SK-N-SH (cell line): ENCODE measurements around the gene NCAPD3.
"Not testable (repeated sequence)": the region's sequence is repeated elsewhere in the genome, so short reads cannot be mapped to it uniquely, and the experiment has no call there.

ENCODE experiments used
- CTCF ChIP-seq: fragments of 200-600 bp; sonication (generic); IDR thresholded peaks from 2 replicates; pipeline ENCODE4 v1.6.1; 2017; ENCODE audit warnings: antibody characterized with exemption, mild to moderate bottlenecking, moderate library complexity
- ELF1 ChIP-seq: IDR thresholded peaks from 2 replicates; pipeline ENCODE4 v1.4.0; 2012
- EZH2phosphoT487 ChIP-seq: fragments of 200-600 bp; sonication (generic); IDR thresholded peaks from 2 replicates; pipeline ENCODE4 v1.6.1; 2017; ENCODE audit warnings: low read depth, mixed run types, mild to moderate bottlenecking, antibody characterized with exemption, moderate library complexity, borderline replicate concordance
- FOXM1 ChIP-seq: IDR thresholded peaks from 2 replicates; pipeline ENCODE4 v1.4.0; 2012; ENCODE audit warnings: low read depth, mild to moderate bottlenecking
- RAD21 ChIP-seq: IDR thresholded peaks from 2 replicates; pipeline ENCODE4 v1.6.1; 2012; ENCODE audit warnings: mild to moderate bottlenecking, low read length
- SMC3 ChIP-seq: IDR thresholded peaks from 2 replicates; pipeline ENCODE4 v1.6.1; 2012; ENCODE audit warnings: low read depth, low read length, improper control_type of control experiment
- TAF1 ChIP-seq: IDR thresholded peaks from 2 replicates; pipeline ENCODE4 v1.6.1; 2012; ENCODE audit warnings: low read depth, mild to moderate bottlenecking, low read length, moderate library complexity, borderline replicate concordance
- TF ChIP-seq, protein P1 (sequence below): IDR thresholded peaks from 2 replicates; pipeline ENCODE4 v1.4.0; 2012; ENCODE audit warnings: low read depth
- TF ChIP-seq, protein P2 (sequence below): IDR thresholded peaks from 2 replicates; pipeline ENCODE4 v1.6.1; 2012; ENCODE audit warnings: mild to moderate bottlenecking, low read depth, low read length, moderate library complexity

DNA sequence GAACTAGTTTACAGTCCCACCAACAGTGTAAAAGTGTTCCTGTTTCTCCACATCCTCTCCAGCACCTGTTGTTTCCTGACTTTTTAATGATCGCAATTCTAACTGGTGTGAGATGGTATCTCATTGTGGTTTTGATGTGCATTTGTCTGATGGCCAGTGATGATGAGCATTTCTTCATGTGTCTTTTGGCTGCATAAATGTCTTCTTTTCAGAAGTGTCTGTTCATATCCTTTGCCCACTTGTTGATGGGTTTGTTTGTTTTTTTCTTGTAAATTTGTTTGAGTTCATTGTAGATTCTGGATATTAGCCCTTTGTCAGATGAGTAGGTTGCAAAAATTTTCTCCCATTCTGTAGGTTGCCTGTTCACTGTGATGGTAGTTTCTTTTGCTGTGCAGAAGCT is 110.0 kb downstream of the NCAPD3 start:
- not testable (repeated sequence) for TF ChIP-seq FOXM1, ELF1, RAD21, CTCF, TAF1, SMC3, EZH2phosphoT487
- TF ChIP-seq, protein P1, sequence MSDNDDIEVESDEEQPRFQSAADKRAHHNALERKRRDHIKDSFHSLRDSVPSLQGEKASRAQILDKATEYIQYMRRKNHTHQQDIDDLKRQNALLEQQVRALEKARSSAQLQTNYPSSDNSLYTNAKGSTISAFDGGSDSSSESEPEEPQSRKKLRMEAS: not testable (repeated sequence)
- TF ChIP-seq, protein P2, sequence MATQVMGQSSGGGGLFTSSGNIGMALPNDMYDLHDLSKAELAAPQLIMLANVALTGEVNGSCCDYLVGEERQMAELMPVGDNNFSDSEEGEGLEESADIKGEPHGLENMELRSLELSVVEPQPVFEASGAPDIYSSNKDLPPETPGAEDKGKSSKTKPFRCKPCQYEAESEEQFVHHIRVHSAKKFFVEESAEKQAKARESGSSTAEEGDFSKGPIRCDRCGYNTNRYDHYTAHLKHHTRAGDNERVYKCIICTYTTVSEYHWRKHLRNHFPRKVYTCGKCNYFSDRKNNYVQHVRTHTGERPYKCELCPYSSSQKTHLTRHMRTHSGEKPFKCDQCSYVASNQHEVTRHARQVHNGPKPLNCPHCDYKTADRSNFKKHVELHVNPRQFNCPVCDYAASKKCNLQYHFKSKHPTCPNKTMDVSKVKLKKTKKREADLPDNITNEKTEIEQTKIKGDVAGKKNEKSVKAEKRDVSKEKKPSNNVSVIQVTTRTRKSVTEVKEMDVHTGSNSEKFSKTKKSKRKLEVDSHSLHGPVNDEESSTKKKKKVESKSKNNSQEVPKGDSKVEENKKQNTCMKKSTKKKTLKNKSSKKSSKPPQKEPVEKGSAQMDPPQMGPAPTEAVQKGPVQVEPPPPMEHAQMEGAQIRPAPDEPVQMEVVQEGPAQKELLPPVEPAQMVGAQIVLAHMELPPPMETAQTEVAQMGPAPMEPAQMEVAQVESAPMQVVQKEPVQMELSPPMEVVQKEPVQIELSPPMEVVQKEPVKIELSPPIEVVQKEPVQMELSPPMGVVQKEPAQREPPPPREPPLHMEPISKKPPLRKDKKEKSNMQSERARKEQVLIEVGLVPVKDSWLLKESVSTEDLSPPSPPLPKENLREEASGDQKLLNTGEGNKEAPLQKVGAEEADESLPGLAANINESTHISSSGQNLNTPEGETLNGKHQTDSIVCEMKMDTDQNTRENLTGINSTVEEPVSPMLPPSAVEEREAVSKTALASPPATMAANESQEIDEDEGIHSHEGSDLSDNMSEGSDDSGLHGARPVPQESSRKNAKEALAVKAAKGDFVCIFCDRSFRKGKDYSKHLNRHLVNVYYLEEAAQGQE: not testable (repeated sequence)
